Measurements from ENCODE around the gene JOSD2. TPM values are rescaled to one million over a fixed set of nuclear protein-coding genes. Genes with fewer than 3 reads are reported as not detected.

The JOSD2 gene
- total and polyA plus RNA-seq, 2 donors (not counting 1 experiment from before 2014, with no cell fraction given) = 25.0 to 32.8 TPM

GRCh38 chr19:50547385-50548190 is 36.6 kb upstream of the JOSD2 start:
- H3K4me3 Mint-ChIP-seq = no peak overlapping the region
- CTCF ChIA-PET = no interaction called here
- 76% methylated on average over 14 of the region's 18 CpGs for WGBS (ENCODE audit: insufficient coverage)

More at GRCh38 chr19:50547385-50548190, 36.6 kb upstream of the JOSD2 start:
- DNase-seq (no peak), ATAC-seq (ENCODE audit: low read depth) (no peak)
- no peaks in the 10 kb centered on the region for H3K36me3 ChIP-seq (replicated peaks in 1 of 2; ENCODE audit: control extremely low read depth in 1 of 2, control insufficient read depth in 1 of 2, extremely low read depth in 1 of 2, insufficient read depth in 2 of 2, low read length in 1 of 2)
- Mint-ChIP-seq H3K27ac (no peak overlapping the region), H3K27me3 (peaks cover 23% of the 10 kb centered on the region), H3K9me3 (ENCODE audit: insufficient read depth) (no peaks in the 10 kb centered on the region), H3K4me1 (no peaks in the 10 kb centered on the region)
- peaks cover 0 to 23% (median 4%) of the 10 kb centered on the region in 4 experiments for H3K27me3 ChIP-seq (replicated peaks in 1 of 4; ENCODE audit: control extremely low read depth in 1 of 4, control insufficient read depth in 3 of 4, insufficient read depth in 4 of 4, low read length in 3 of 4)
- TF ChIP-seq EZH2 (IDR thresholded peaks at IDR 0.05; ENCODE audit: borderline replicate concordance, insufficient read depth, low read depth, low read length, poor library complexity, severe bottlenecking) = no peak
- no peak for TF ChIP-seq CTCF (IDR thresholded peaks at IDR 0.05)
- H3K4me2 ChIP-seq (replicated peaks; ENCODE audit: low read depth, low read length, poor library complexity, severe bottlenecking) = no peak overlapping the region
- H3K4me1 ChIP-seq (ENCODE audit: control insufficient read depth in 2 of 2, insufficient read depth in 2 of 2, low read length in 2 of 2) = no peaks in the 10 kb centered on the region
- H3K79me2 ChIP-seq (ENCODE audit: control insufficient read depth, insufficient read depth, low read length) = no peaks in the 10 kb centered on the region
- H3K9ac ChIP-seq (ENCODE audit: low read length) = no peak overlapping the region
- no peak overlapping the region for H3K4me3 ChIP-seq (ENCODE audit: control extremely low read depth in 1 of 5, extremely low read depth in 1 of 5, insufficient read depth in 1 of 5, low read depth in 2 of 5, low read length in 4 of 5)
- intact Hi-C loops (cut with micrococcal nuclease) = no loop called here
- POLR2A ChIA-PET = no interaction called here
- H3K9me3 ChIP-seq (ENCODE audit: control extremely low read depth in 1 of 3, control insufficient read depth in 2 of 3, insufficient read depth in 1 of 3, low read length in 2 of 3) = no peaks in the 10 kb centered on the region
- no peak overlapping the region for H2AFZ ChIP-seq (ENCODE audit: insufficient read depth, low read depth, low read length, poor library complexity, severe bottlenecking)
- H3K27ac ChIP-seq (ENCODE audit: low read length in 2 of 2) = no peak overlapping the region
- H4K20me1 ChIP-seq (ENCODE audit: control insufficient read depth, insufficient read depth, low read length, poor library complexity, severe bottlenecking) = no peaks in the 10 kb centered on the region
